ENCODE measurements around the gene WDR91. TPM values are rescaled to one million over a fixed set of nuclear protein-coding genes. Genes with fewer than 3 reads are reported as not detected.

Gene WDR91
- total and polyA plus RNA-seq, 4 donors, result 11.3 to 47.8 (median 21.5) TPM

- peaks cover 0 to 44% (median 9%) of the 10 kb centered on the region in 5 donors for H3K4me1 ChIP-seq (ENCODE audit: control insufficient read depth in 5 of 5, insufficient read depth in 5 of 5, low read length in 5 of 5)
- no peaks in the 10 kb centered on the region for H3K27me3 ChIP-seq (ENCODE audit: control insufficient read depth in 3 of 3, insufficient read depth in 3 of 3, low read length in 2 of 3)
- H3K27ac ChIP-seq (ENCODE audit: low read depth in 1 of 2, low read length in 1 of 2), result peak overlapping the region in 1 of 2 donors; percentile 58
- peaks cover 0 to 31% (median 13%) of the 10 kb centered on the region in 4 donors for H3K36me3 ChIP-seq (ENCODE audit: control insufficient read depth in 4 of 4, insufficient read depth in 4 of 4, low read length in 4 of 4)
- 96 to 97% methylated on average over 2 of the region's 2 CpGs for WGBS, 2 donors
- ATAC-seq (ENCODE audit: insufficient read depth, low FRiP score), result no peak
- no peak overlapping the region for H3K9ac ChIP-seq (ENCODE audit: insufficient read depth in 1 of 2, low read length in 2 of 2)
- H3K9me3 ChIP-seq (ENCODE audit: control insufficient read depth in 4 of 4, insufficient read depth in 3 of 4, low read length in 3 of 4), result peaks cover 0 to 2% (median 0%) of the 10 kb centered on the region in 4 donors
- no peak for DNase-seq
- TF ChIP-seq, protein P1, sequence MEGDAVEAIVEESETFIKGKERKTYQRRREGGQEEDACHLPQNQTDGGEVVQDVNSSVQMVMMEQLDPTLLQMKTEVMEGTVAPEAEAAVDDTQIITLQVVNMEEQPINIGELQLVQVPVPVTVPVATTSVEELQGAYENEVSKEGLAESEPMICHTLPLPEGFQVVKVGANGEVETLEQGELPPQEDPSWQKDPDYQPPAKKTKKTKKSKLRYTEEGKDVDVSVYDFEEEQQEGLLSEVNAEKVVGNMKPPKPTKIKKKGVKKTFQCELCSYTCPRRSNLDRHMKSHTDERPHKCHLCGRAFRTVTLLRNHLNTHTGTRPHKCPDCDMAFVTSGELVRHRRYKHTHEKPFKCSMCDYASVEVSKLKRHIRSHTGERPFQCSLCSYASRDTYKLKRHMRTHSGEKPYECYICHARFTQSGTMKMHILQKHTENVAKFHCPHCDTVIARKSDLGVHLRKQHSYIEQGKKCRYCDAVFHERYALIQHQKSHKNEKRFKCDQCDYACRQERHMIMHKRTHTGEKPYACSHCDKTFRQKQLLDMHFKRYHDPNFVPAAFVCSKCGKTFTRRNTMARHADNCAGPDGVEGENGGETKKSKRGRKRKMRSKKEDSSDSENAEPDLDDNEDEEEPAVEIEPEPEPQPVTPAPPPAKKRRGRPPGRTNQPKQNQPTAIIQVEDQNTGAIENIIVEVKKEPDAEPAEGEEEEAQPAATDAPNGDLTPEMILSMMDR (IDR thresholded peaks at IDR 0.05; ENCODE audit: control extremely low read depth, extremely low read depth), result no peak
- no peak overlapping the region for H3K4me3 ChIP-seq
Measured at GRCh38 chr7:135162382-135163001, 48.8 kb downstream of the WDR91 start.

GRCh38 chr7:135161669-135162068 is 49.7 kb downstream of the WDR91 start:
- whole genome bisulfite sequencing, 2 donors, result 68 to 69% methylated on average over 6 of the region's 6 CpGs
- no peak for ATAC-seq (ENCODE audit: insufficient read depth, low FRiP score)

DNA sequence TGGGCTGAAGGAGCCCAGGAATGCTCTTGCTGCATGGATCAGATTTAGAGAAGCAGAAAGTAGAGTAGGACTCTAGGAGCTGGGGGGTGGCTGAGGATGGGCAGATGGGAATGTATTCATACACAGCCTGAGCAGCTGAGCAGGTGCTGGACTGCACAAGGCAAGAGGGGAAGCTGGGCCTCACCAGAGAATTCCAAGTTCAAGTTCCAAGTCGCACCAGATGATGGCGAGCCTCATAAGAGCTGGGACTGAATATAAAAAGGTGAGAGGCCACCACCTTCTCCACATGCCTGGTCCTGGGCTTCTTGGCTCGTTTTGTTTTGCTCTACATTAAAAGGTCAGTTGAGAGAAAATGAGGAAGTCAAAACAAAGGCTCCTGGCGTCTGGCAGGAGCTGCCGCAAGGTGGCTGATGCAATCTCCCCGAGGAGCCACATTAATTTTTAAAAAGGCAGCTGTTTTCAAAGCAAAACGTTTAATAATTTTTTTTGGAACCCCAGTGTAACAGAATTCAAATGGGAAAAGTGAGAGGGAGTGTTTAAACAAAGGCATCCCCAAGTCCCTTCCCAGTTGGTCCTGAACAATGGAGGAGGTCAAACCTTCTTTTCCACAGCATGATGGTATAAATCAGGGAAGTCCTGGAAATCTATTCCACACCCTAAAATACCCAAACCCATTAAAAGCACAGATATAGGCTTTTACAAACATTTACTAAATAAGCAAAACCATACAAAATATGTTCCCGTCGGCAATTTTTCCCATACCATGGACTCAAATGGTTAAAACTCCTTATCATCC is 50.3 kb downstream of the WDR91 start:
- H3K4me1 ChIP-seq (ENCODE audit: control insufficient read depth in 5 of 5, insufficient read depth in 5 of 5, low read length in 5 of 5), result peaks cover 0 to 38% (median 9%) of the 10 kb centered on the region in 5 donors
- no peak overlapping the region for H3K4me3 ChIP-seq
- DNase-seq (no peak), ATAC-seq (ENCODE audit: insufficient read depth, low FRiP score) (no peak)
- H3K27me3 ChIP-seq (ENCODE audit: control insufficient read depth in 3 of 3, insufficient read depth in 3 of 3, low read length in 2 of 3), result no peaks in the 10 kb centered on the region
- TF ChIP-seq, protein P1 (IDR thresholded peaks at IDR 0.05; ENCODE audit: control extremely low read depth, extremely low read depth), result no peak
- H3K9me3 ChIP-seq (ENCODE audit: control insufficient read depth in 4 of 4, insufficient read depth in 3 of 4, low read length in 3 of 4), result peaks cover 0 to 4% (median 1%) of the 10 kb centered on the region in 4 donors
- peak overlapping the region; percentile 54 to 81 for H3K27ac ChIP-seq (ENCODE audit: low read depth in 1 of 2, low read length in 1 of 2)
- 32 to 50% methylated on average over 9 of the region's 9 CpGs for WGBS, 2 donors
- no peak overlapping the region for H3K9ac ChIP-seq (ENCODE audit: insufficient read depth in 1 of 2, low read length in 2 of 2)
- peaks cover 0 to 18% (median 5%) of the 10 kb centered on the region in 4 donors for H3K36me3 ChIP-seq (ENCODE audit: control insufficient read depth in 4 of 4, insufficient read depth in 4 of 4, low read length in 4 of 4)

More at GRCh38 chr7:135161669-135162068, 49.7 kb downstream of the WDR91 start:
- TF ChIP-seq, protein P1 (IDR thresholded peaks at IDR 0.05; ENCODE audit: control extremely low read depth, extremely low read depth), result no peak
- H3K27me3 ChIP-seq (ENCODE audit: control insufficient read depth in 3 of 3, insufficient read depth in 3 of 3, low read length in 2 of 3), result no peaks in the 10 kb centered on the region
- no peak overlapping the region for H3K4me3 ChIP-seq
- H3K27ac ChIP-seq (ENCODE audit: low read depth in 1 of 2, low read length in 1 of 2), result peak overlapping the region; percentile 22 to 58
- H3K9ac ChIP-seq (ENCODE audit: insufficient read depth in 1 of 2, low read length in 2 of 2), result no peak overlapping the region
- H3K4me1 ChIP-seq (ENCODE audit: control insufficient read depth in 5 of 5, insufficient read depth in 5 of 5, low read length in 5 of 5), result peaks cover 0 to 42% (median 9%) of the 10 kb centered on the region in 5 donors
- peaks cover 0 to 24% (median 6%) of the 10 kb centered on the region in 4 donors for H3K36me3 ChIP-seq (ENCODE audit: control insufficient read depth in 4 of 4, insufficient read depth in 4 of 4, low read length in 4 of 4)
- H3K9me3 ChIP-seq (ENCODE audit: control insufficient read depth in 4 of 4, insufficient read depth in 3 of 4, low read length in 3 of 4), result peaks cover 0 to 4% (median 0%) of the 10 kb centered on the region in 4 donors
- DNase-seq, result no peak

Data from lung (tissue), 12 donors.